GM18507 (cell line): ENCODE measurements around the gene P2RX1.
A peak's percentile ranks its signal among the peaks of the same experiment; 100 is the strongest.

ENCODE experiments used
- DNase-seq: peaks from one replicate; pipeline ENCODE4 v3.0.0; 2011; ENCODE audit warnings: low read depth; ENCODE audit not compliant: insufficient read length; ENCODE audit errors: extremely low spot score
- FAIRE-seq: peaks from 2 replicates; lab custom pipeline; 2011; peaks lifted over from hg19 to GRCh38; lab: Jason Lieb, UNC

The P2RX1 gene

DNA sequence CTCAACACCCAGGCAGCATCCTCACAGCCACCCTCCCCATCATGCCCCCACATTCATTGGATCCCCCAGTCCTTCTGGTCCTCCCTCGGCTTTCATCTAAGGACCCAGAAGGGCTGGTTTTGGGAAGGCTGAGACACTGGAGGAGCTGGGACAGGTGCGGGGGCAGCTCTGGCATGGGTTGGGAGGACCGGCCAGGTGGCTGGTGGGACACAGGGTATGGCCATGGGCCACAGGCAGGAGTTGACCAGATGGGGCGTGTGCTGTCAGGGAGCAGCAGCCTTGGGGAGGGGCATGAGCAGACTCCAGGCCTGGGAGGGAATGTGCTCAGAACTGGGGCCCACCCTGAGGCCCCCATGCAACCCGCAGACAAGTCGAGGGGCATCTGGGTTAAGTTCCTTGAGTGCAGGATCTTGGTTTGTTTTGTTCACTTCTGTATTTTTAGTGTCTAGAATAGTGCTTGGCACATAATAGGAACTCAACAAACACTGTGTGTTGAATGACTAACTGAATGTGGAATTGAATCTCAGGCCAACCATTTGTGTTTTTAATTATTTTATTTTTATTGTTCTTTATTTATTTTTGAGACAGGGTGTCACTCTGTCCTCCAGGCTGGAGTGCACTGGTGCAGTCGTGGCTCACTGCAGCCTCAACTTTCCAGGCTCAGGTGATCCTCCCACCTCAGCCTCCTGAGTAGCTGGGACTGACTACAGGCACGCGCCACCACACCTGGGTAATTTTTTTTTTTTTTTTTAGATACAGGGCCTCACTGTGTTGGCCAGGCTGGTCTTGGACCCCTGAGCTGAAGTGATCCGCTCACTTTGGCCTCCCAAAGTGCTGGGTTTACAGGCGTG, 5.6 kb downstream of the P2RX1 start:
- FAIRE-seq (no peak), DNase-seq (no peak)

DNA sequence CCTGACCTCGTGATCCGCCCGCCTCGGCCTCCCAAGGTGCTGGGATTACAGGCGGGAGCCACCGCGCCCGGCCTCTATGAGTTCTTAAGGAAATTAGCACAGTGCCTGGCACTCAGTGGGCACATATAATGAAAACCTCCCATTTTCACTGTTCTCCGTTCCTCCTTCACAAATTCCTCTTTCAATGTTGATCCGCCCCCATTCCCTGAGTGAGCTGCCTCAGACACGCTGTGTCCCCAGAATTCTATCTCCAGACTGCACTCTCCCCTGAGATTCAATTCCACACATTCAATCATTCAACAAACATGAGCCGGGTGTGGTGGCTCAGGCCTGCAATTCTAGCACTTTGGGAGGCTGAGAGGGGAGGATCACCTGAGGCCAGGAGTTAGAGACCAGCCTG, 7.0 kb downstream of the P2RX1 start:
- FAIRE-seq (no peak), DNase-seq (no peak)

DNA sequence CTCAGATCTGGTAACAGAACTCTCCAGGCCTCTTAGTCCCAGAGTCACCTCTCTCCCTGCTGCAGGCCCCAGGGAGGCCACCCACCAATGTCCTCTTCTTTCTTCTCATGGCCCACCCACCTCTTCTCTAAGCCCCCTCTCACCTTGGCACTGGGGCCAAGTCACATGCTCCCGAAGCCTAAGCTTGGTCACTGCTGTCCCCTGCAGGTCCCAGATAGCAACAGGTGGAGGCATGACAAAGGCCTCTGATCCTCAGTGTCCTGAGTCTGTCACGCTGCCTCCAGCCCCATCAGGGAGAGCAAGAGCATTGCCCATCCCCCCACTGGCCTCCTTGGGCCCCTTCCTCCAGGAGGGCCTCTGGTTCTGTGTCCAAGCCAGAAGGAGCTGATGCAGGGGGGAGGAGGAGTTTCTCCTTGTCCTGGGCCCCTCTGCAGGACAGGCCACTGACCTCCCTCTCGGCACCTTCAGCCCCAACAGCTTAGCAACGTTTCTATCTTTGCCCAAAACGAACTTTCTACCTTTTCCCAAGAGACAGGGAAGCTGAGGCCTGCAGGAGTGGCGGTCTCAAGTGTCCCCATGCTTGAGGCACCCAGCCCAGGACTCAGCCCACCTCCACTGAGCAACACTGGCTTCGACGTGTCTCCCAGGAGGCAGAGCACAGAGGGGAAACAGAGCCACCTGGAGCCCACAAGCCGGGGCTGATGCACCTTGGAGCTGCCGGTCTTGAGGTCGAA, 8.6 kb downstream of the P2RX1 start:
- DNase-seq (no peak), FAIRE-seq (no peak)

DNA sequence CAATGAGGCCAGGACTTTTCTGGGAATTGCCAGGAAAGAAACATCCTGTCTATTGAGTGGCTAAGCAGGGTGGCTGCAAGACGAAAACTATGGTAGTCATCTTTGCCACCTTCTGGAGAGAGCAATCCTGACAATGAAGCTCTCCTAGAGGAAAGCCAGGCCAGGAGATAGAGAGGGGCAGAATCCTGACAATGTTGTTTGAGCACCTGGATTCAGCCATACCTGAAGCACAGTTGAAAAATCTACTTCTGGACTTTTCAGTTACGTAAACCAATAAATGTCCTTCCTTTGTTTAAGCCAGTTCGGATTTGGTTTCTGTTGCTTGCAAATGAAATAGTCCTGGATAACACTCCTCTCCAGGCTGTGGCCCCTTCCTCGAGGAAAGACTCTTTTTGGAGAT, 9.4 kb downstream of the P2RX1 start:
- DNase-seq (no peak), FAIRE-seq (no peak)

DNA sequence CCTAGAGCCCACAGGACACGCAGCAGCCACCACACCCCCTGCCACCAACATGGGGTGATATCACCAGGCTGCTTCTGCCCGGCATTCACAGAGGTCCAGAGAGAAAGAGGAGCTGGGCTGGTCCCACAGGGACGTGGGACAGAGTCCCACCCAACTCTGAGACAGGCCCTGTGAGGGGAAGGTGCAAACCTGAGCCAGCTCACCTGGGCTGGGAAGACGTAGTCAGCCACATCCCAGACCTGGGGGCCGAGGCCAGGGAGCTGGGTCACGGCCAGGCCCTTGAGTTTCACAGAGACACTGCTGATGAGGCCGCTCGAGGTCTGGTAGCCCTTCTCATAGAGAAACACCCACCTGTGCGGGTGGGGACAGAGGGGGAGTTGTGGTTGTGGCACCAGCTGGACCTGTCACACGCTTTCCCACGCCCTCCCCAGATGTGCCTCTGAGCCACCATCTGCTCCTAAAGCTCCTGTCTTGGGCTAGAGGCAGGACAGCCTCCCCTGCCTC, 11.2 kb downstream of the P2RX1 start:
- no peak for DNase-seq
- peak; percentile 26 for FAIRE-seq

- DNase-seq (no peak), FAIRE-seq (peak; percentile 56)
These were observed 11.8 kb downstream of the P2RX1 start for GRCh38 chr17:3904501-3904900.

GRCh38 chr17:3903881-3904290, 12.4 kb downstream of the P2RX1 start:
- FAIRE-seq, result no peak
- DNase-seq, result no peak

DNA sequence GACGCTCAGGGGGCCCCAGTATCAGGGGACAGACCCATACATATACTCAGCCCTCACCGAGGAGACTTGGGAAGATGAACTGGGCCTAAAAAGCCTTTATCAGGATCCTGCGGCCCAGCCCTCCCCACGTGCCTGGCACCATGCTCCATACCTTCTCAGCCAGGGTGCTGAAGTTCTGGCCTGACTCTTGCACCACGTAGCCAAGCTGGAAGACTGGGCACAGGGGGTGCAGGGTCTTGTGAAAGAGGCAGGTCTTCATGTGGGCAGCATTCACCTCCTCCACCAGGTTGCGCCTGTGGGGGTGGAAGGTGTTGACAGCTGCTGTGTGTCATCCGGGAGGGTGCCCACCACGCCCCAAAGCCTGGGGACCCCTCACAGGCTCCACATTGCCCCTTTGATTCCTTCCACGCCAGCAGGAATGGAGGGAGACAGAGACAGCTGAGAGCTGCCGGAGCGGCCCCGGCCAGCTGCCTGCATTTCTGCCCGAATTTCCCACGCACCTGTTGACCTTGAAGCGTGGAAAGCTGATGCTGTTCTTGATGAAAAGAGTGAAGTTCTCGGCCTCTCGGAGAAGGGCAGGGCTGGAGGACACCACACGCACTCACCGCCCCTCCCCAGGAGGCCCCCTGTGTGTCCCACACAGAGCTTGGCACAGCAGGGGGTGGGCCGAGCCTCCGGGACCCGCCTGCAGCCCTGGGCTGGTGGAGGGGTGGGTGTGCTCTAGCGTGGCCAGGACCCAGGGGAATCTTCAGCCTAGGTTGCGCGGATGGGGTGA, 13.0 kb downstream of the P2RX1 start:
- no peak for DNase-seq
- no peak for FAIRE-seq

- DNase-seq (no peak), FAIRE-seq (no peak)
These were observed 15.6 kb downstream of the P2RX1 start for GRCh38 chr17:3900646-3901045.

DNA sequence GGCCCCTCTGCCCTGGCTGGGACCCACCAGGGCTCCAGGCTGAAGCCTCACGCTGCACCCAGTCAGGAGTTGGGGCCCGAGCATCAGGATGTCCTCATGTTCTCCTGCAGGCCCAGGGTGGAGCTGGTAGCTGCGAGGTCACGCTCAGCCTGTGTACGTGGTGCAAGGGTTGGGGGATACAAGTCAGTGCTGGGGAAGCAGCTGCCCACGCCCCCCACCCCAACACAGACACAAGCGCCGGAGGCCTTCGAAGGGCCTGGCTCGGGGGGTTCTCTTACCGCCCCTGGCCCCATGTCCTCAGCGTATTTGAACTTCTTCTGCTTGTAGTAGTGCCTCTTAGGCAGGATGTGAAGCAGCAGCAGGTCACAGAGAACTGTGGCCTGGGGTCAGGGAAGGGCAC, 18.5 kb downstream of the P2RX1 start:
- DNase-seq, result no peak
- FAIRE-seq, result no peak

GRCh38 chr17:3896968-3897235, 19.4 kb downstream of the P2RX1 start:
- FAIRE-seq (no peak), DNase-seq (no peak)

GRCh38 chr17:3896108-3896967, 19.9 kb downstream of the P2RX1 start:
- FAIRE-seq (no peak), DNase-seq (no peak)

GRCh38 chr17:3895354-3895753, 20.9 kb downstream of the P2RX1 start:
- DNase-seq (no peak), FAIRE-seq (no peak)

- DNase-seq (no peak), FAIRE-seq (no peak)
These were observed 21.3 kb downstream of the P2RX1 start for GRCh38 chr17:3894911-3895343.

- FAIRE-seq, result no peak
- no peak for DNase-seq
These were observed 22.1 kb downstream of the P2RX1 start for GRCh38 chr17:3894188-3894587.

- no peak for DNase-seq
- FAIRE-seq, result no peak
These were observed 22.5 kb downstream of the P2RX1 start for GRCh38 chr17:3893720-3894116.

- peak; percentile 97 for DNase-seq
- peak; percentile 84 for FAIRE-seq
These were observed 23.1 kb downstream of the P2RX1 start, which contains the start of gene CAMKK1 for GRCh38 chr17:3893003-3893719. TSS of gene CAMKK1 (minus strand) at chr17:3893053. CDS start at chr17:3885687, 7,366 bp downstream.

- no peak for FAIRE-seq
- DNase-seq, result no peak
These were observed 23.9 kb downstream of the P2RX1 start for GRCh38 chr17:3892095-3892998.
